ENCODE data around the gene CYSLTR1.

- TF ChIP-seq, protein P1, sequence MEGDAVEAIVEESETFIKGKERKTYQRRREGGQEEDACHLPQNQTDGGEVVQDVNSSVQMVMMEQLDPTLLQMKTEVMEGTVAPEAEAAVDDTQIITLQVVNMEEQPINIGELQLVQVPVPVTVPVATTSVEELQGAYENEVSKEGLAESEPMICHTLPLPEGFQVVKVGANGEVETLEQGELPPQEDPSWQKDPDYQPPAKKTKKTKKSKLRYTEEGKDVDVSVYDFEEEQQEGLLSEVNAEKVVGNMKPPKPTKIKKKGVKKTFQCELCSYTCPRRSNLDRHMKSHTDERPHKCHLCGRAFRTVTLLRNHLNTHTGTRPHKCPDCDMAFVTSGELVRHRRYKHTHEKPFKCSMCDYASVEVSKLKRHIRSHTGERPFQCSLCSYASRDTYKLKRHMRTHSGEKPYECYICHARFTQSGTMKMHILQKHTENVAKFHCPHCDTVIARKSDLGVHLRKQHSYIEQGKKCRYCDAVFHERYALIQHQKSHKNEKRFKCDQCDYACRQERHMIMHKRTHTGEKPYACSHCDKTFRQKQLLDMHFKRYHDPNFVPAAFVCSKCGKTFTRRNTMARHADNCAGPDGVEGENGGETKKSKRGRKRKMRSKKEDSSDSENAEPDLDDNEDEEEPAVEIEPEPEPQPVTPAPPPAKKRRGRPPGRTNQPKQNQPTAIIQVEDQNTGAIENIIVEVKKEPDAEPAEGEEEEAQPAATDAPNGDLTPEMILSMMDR (IDR thresholded peaks at IDR 0.05; ENCODE audit: low read length): no peak
- TF ChIP-seq EZH2 (optimal IDR thresholded peaks at IDR 0.05; ENCODE audit: low read depth, low read length): no peak
Observed at GRCh38 chrX:78283511-78283910, 43.9 kb downstream of the CYSLTR1 start.

All from MM.1S (cell line).